HG03457 (cell line): ENCODE data around the gene COL28A1.
"Not testable (repeated sequence)": the region's sequence is repeated elsewhere in the genome, so short reads cannot be mapped to it uniquely, and the experiment has no call there.

Experiments used
- ATAC-seq: cut with Tn5 transposase; IDR thresholded peaks from one replicate; pipeline ENCODE4 v1.9.1; 2021; ENCODE audit warnings: moderate number of reproducible peaks; ENCODE audit not compliant: unreplicated experiment

The COL28A1 gene

DNA sequence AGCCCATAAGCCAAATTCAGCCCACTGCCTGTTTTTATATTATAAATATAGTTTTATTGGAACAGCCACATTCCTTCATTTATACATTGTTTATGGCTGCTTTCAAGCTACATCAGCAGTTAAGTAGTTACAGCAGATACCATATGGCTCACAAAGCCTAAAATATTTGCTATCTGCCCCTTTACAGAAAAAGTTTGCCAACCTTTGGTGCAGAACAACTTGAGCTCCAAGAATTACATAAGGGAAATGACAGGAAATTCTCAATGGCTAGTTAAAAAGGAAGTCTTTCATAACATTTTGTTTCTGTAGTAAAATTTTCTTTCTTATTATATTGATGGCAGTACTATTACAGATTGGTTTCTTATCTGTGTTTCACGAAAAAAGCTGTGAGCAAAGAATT is 59.3 kb downstream of the COL28A1 start:
- ATAC-seq, result no peak

DNA sequence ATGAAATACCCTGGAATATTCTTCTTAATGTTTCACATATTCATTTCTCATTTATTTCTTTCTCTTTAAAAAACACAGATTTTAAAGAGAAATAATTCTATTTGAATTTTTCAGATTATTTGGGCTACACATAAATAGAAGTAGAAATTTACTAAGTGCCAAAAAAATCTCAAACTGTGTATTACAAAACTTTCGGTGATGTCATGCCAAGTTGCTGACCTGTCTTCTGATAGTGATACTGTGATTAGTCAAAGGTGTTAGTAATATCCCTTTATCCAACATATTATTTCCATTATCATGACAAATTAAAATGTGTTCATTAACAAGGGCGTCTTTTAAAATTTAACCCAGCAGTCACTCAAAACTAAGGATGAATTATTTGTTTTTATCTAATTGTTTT is 60.1 kb downstream of the COL28A1 start:
- ATAC-seq, result no peak

GRCh38 chr7:7474436-7474835 is 61.2 kb downstream of the COL28A1 start:
- no peak for ATAC-seq

- not testable (repeated sequence) for ATAC-seq
These were observed 70.5 kb downstream of the COL28A1 start for GRCh38 chr7:7464991-7465765.

- ATAC-seq, result no peak
These were observed 81.7 kb downstream of the COL28A1 start for GRCh38 chr7:7454000-7454399.

DNA sequence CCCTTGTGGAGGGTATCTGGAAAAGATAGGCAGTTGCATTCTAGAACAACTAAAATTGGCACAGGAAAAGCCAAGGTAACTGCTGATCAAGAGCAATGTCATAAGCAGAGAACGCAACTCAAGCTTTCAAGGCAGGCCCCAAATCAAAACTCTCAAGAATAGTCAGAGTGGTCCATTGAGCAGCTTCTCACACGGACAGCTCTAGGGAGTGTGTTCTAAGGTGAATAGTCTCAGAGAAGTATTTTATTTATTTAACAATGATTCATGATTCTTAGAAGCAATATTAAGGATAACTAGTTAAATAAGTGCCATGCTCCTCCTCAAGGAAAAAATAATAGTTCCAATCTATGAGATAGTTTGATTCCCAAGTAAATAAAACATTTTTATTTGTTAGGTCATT is 83.0 kb downstream of the COL28A1 start:
- ATAC-seq, result no peak

DNA sequence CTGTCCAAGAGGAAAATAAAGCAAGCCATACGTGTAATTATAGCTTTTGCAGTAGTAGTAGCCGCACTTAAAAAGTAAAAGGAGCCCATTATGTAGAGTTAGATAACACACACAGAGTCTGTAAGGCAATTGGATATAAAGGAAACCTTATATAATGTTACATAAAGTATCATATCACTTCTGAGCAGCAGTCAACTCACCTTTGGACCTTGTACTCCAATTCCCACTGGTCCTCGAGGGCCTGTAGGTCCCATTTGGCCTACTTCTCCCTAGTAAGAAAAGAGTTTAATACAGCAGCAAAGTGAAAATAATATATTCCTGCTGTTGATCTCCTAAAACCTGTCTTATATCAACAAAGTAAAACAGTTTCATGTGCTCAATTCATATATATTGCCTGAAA is 83.6 kb downstream of the COL28A1 start:
- no peak for ATAC-seq

DNA sequence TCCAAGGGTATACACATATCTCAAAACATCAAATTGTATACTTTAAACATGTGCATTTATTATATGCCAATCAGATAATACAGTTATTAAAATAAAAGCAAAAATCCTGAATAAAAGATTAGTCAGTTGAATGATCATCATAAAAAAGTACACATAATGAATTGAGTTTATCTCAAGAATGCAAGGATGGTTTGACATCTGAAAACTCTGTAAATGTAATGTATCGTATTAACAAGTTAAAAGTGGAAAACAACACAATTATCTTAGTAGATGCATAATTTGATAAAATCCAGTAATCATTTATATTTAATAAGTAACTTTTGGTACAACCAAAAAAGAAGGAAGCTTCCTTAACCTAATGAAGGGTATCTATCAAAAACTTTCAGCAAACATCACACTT is 86.6 kb downstream of the COL28A1 start:
- no peak for ATAC-seq

- ATAC-seq, result no peak
These were observed 89.1 kb downstream of the COL28A1 start for GRCh38 chr7:7446616-7447015.

- ATAC-seq, result no peak
These were observed 91.8 kb downstream of the COL28A1 start for GRCh38 chr7:7443806-7444350.

- ATAC-seq, result no peak
These were observed 96.1 kb downstream of the COL28A1 start for GRCh38 chr7:7439564-7439963.

DNA sequence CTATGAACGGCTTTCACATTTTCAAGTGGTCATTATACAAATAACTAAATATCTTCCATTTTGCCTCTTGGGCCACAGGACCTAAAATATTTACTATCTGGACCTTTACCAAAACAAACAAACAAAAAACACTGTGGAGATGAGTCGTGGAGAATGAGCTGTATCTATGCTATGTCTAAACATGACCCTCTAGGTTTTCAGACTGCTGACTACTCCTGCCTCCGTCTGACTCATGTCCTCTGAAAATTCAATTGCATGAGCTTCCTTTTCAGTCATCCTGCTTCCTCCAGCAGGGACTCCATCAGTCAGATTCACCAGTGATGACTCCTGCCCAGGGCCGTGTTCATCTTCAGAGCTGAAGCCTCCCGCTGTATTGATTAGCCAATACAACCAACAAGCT is 96.8 kb downstream of the COL28A1 start:
- ATAC-seq, result no peak

GRCh38 chr7:7435978-7436377 is 99.7 kb downstream of the COL28A1 start:
- no peak for ATAC-seq

GRCh38 chr7:7434329-7434728 is 101.3 kb downstream of the COL28A1 start:
- no peak for ATAC-seq

DNA sequence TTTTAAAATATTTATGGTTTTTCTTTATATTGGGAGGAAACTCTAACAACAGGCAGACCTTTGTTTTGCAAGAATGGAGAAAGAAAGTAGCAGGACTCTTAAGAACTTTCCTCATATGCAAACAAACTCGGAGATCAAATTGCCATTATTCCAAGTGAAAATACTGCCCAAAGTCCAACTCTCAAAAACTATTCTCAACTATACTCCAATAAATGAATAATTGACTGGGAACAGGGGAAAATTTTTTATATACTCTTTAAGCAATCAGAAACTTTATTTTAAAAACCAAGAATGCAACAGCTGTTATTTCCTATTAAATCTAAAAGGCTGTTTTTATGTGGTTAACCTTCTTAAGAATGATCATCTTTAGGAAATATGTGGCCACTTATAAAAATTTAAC is 101.9 kb downstream of the COL28A1 start:
- ATAC-seq, result no peak

DNA sequence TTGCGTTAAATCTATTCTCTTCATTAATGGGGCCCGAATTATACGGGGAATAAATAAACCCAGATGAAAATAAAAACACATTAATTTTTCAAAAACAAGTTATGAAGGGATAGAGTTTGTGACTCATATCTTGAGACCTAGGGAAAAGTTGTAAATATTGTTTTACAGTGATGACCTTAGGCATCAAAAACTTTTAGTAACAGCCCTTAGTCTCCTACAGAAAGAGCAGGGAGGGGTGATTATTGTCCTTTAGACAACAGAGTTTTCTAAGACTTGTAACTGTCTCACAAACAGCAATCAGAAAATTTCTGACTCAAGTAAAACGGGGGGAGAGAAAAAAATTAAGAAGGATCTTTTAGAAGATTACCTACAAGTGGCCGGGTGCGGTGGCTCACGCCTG is 102.7 kb downstream of the COL28A1 start:
- ATAC-seq, result no peak

- no peak for ATAC-seq
These were observed 106.9 kb downstream of the COL28A1 start for GRCh38 chr7:7428806-7429205.

- ATAC-seq, result no peak
These were observed 108.3 kb downstream of the COL28A1 start for GRCh38 chr7:7427363-7427762.

GRCh38 chr7:7426676-7427075 is 109.0 kb downstream of the COL28A1 start:
- no peak for ATAC-seq

DNA sequence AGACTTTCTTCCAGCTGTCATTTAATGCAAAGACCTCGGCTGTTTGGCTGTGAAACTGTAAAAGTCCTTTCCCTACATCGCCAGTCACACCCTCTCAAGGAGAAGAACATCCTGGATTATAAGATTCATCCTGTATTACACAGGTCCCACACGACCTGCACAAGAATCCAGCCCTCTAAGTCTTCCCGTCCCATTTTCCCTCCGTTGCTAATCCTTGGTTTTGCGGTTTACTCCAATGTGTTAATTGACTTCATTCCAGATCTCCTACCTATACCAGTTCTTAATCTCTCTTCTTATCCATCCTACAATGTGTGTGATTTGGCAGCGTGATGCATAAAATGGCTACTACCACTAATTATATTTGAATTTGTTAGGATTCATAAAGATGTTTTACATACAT is 110.4 kb downstream of the COL28A1 start:
- ATAC-seq, result no peak

DNA sequence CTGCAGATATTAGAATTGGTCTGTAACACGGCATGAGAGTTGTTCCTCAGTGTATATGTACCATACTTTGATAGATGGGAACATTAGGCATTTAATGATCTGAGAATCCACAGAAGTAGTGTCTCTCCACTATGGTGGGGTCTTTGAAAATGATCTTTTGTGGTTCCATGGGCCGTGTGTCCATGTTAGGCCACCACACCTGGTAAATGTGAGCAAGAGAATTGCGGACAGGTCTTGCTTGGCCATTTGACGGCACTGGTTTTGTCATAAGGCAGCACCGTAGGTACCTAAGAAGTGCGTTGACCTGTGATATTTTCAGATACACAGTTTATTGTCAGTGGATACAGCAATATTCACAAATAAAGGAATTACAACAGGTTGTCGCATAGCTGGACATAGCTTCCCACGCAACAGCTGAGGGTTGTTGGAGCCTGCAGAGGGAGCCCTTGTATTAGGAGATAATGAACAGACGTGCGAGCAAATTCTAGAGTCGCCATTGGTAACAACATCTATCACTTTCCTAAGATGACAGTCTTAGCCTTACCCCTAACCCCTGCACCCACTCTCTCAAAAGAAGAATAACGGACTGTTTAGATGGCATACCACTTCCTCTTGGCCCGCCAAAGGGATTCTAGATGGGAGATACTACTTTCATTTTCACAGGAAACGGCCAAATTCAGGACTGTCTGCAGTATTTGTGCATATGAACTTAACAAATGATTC is 111.4 kb downstream of the COL28A1 start:
- ATAC-seq, result peak; percentile 86

DNA sequence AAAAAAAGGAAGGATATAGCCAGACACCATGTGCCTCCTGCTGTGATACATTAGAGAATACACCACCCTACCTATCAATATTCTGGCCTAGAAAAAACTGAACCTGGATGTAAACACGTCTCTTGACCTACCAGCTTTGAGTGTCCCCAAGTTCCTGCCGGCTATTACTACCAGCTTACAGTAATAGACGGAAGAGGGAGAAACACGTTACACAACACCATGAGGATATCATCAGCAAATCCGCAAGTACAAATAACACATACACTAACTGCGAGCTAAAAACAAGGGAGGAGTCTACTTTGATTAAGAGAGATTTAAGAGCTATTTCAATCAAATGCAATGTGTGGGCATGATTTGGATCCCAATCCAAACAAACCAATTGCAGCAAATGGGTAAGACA is 113.0 kb downstream of the COL28A1 start:
- ATAC-seq, result no peak
